ENCODE measurements around the gene TBL1X.

The TBL1X gene

GRCh38 chrX:9677098-9677739 lies 212.4 kb downstream of the TBL1X start:
- no peak for DNase-seq

DNA sequence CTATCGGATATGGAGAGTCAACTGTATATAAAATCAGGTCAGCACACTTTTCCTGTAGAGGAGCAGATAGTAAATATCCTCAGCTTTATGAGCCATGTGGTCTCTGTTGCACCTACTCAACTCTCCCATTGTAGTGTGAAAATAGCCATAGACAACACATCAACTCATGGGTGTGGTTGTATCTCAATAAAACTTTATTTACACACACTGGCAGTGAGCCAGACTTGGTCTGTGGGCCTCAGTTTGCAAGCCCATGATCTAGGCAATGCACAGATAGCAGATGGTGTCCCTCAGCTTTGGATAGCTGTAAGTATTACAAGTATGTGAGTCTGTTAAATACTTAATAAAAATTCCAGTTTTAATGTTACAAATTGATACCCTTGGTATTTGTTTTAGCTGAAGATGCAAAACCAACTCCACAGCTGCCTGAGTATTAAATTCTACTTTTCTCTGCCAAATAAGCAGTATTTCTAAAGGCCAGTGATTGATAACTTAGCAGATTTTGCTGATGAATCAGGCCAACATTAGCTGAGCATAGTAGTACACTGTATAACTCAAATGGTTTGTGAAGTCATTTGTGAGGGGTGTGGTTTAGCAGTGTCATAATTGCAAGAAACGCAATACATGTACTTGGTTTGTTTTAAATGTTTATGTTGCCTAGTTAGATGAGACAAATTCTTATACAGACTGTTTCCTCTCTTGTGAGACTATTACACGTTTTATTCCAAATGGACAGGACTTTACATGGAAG lies 213.5 kb downstream of the TBL1X start:
- no peak for DNase-seq

DNA sequence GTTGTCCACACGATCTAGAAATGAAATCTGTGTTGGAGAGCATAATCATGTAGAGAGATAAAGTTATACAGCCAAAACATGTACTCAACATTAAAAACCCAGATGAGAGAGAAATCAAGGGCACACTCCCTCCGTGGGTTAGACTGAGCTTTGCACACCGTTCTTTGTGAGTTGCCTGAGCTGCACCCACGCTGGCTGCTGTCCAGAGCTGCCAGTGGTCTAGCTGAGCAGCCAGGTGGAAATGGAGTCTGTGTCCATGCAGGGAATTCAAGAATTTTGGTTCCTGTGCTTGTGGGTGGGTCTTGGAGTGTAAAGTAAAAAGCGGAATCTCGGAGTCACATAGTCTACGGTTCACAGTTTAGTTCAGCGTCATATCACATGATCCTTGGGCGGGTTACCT lies 216.2 kb downstream of the TBL1X start:
- no peak for DNase-seq

- no peak for DNase-seq
Measured at GRCh38 chrX:9681422-9681821, 216.6 kb downstream of the TBL1X start.

DNA sequence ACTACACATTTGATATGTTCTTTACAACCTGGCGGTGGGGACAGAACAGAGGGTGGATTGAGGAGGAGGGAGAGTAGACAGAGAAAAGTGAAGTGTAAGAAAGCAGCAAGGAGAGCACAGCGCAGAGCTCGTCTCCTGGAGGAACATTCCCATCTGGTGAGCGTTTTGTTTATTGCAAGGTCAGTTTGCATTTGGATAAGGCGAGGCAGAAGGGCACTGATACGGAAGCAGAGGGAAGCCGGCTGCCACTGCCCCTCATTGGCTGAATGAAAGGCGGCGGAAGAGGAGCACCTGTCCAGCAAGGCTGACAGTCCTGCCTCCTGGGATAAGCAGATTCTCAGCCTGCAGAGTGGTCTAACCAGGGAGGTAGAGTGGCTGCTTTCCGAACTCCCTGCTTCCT lies 217.6 kb downstream of the TBL1X start:
- no peak for DNase-seq

GRCh38 chrX:9682861-9683260 lies 218.0 kb downstream of the TBL1X start:
- DNase-seq = no peak

DNA sequence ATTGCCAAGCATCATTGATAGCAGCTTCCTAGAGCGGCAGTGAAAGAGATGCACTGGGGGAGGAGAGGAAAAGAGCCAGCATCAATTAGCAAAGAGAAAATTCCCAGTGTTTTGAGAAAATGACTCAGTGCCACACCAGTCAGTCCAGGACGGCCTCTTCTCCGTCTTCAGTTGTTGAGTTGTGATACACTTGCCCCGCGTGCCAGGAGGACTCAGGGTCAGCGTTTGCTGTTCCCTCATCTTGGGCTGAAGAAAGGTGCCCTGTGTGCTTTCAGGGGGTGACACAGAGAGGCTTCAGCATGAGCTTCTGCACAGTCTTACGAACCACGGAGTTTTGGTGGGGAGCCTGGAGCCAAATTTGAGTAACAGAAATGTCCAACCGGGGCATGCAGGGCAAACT lies 218.5 kb downstream of the TBL1X start:
- DNase-seq = no peak

GRCh38 chrX:9687899-9688298 lies 223.0 kb downstream of the TBL1X start:
- DNase-seq = no peak

DNA sequence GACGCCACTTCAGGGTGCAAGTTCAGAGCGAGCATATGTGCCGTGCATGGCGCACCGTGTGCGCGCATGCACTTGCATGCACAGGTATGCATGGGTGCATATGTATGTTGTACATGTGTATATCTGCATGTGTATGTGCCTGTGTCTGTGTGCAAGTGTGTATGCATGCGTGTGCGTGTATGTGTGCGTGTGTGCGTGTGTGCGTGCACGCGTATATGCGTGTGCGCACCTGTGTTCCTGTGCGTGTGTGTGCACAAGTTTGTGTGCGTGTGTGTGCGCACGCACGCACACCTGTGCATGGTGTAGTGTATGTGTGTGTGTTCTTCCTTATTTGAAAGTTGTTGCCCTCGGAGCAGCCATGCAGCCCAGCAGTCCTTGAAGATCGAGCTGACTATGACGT lies 224.0 kb downstream of the TBL1X start:
- DNase-seq = no peak

- DNase-seq = no peak
Measured at GRCh38 chrX:9690046-9690445, 225.2 kb downstream of the TBL1X start.

DNA sequence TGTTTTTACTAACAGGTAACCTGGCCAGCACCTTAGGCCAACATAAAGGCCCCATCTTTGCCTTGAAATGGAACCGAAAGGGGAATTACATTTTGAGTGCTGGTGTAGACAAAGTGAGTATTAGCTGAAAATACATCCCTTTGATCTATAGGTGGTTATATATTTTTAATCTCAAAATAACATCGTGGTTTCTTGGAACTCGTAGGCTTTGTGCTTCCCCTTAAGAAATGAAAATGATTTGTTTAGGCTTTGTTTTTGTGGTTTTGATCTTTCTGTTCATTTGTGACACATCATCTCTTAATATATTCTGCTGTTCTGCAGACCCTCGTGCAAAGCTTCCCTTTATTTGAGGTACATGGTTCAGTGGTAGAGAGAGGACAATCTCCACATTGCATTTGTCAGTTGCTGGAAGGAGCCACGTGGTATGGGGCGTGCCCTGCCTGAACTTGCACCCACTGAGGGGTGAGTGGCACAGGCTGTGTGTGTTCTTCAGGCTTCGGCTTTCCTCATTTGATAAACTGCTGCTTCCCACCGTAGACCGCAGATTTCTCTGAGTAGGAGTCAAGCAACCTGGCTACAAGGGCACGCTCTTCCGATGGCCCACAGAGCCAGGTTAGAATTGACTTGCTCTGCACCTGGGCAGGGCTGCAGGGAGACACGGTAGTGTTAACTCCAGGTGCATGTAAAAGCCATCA lies 228.6 kb downstream of the TBL1X start:
- no peak for DNase-seq

DNA sequence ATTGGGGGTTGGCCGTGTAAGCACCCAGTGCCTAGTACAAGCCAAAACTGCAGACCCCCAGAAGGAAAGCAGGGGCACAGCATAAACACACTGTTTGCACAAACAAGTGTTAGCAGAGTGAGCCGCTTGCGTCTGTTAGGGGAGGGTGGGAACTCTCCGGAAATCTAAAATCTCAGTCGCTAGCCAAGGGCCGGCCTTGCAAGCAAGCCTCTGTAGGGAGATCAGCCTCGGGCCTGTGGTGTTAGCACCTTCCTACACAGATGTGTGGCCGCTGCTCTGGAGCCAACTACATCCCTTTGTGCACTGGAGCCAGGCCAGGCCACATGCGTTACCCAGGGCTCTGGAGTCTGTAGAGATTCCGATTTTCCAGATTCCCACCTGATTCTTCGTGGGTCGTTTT lies 233.7 kb downstream of the TBL1X start:
- no peak for DNase-seq

DNA sequence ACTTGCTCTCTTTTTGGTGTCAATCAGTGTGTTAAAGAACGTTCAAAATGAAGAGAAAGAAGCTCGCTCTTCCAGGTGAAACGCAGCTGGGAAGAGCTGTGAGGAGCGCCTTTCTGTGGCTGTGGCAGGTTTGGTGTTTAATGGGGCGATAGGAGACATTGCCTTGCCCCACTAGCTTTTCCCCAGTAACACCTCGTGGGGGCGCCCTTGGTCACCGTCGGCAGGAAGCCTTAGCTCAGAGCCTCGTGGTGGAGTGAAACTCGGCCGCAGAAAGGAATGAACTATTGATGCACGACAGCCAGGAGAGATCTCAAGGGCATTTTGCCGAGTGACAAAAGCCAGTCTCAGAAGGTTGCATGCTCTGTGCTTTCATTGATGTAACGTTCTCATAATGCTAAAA lies 235.7 kb downstream of the TBL1X start:
- DNase-seq = no peak

- DNase-seq = no peak
Measured at GRCh38 chrX:9701790-9702189, 236.9 kb downstream of the TBL1X start.

DNA sequence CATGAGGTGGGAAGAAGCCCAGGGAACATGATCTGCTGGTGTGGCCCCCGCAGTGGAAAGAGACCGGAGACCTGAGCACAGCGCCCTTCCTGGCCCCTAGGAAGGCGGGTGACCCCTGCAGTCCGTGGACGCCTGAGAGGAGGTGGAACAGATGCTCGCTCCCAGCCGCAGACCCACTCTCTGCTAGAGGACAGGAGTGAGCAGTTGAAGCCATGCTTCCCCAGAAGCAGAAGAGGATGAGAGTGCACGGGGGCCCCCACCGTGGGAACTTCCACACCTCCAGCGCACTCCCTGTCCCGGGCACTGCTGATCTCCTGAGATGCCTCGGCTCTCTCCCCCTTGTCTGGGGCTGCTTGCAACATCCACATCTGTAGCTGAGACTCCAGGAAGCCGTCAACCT lies 238.5 kb downstream of the TBL1X start:
- DNase-seq = no peak

DNA sequence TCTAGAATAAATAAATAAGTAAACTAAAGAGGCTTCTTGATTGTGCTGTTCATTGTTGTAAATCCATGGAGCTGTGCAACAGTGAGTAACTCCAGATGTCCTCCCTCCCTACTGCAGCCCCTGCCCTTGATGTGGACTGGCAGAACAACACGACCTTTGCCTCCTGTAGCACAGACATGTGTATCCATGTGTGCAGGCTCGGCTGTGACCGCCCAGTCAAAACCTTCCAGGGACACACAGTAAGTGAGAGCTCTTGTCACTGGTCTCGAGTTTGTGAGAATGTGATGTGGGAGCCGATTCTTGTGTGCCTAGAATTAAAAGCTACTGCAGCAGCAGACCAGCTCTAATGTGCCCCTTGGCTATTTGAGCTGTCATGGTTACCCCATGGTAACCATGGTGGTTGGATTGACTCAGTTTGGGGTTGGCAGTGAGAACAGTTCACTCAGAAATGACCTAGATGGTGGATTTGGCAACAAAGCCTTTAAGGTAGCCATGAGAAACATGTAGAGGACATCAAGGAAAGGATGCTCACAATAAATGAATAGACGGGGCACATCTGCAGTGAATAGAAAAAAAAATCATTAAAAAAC lies 240.1 kb downstream of the TBL1X start:
- no peak for DNase-seq

DNA sequence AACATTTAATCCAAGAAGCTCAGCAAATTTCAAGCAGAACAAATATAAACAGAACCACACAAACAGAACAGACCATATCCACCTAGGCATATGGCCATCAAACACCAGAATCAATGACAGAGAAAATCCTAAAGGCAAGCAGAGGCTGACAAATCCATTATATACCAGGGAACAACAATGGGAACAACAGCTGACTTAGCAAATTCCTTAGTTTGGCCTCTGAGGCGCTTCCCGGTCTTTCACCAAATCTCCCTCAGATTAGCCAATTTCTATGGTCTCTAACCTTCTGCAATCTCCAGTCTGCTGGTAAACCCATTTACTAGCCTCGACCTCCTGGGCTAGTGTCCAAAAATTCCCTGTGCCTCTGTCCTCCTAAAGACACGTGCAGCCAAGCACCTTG lies 241.6 kb downstream of the TBL1X start:
- no peak for DNase-seq

DNA sequence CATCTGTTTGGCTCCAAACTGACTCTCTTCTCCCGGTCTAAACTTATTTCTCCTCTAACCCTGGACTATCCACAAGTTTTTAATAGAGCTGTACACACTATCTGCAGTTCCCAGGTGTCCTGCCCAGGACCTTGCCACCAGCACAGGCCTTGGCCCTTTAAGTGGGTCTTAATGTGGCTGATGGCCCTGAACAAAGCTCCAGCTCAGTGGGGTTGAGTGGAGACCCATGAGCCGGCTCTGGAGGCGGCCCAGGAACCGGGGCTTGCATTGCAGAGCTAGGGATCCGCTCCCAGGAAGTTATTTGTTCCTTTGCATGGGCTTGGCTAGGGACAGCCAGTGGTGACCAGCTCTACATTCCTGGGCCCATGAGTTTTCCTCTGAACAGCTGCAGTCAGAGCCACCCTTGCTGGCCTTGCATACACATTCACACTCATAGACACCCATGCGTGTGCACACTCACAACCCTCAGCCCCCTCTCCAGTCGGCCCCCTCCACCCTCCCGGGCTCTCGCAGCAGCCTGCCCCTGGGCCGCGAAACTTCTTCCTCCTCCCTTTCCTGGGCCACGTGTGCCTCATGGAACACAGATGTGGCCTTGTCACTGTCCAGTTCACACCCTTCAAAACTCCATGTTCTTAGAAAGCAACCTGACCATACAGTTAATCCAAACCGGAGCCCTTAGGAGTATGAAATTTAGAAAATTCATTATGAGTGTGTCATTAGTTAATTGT lies 242.6 kb downstream of the TBL1X start:
- no peak for DNase-seq

DNA sequence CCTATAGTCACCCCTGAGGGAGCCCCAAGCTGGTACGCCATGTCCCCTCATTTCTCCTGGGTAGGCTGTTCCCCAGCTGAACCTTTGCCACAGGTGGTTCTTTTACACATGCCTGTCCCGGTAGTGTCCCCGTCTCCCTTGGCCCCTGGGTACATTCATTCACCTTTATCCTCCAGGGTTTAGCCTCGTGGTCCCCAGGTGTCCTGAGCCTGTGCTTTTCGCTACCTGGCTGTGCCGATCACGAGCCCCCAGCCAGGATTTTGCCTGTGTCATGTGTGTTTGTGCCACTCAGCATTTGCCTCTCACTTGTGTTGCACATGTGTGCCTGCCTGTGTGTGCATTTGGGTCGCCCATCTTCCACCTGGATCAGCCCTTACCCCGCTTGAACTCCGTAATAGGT lies 243.2 kb downstream of the TBL1X start:
- no peak for DNase-seq

- DNase-seq = peak; percentile 58 to 83 (median 64)
Measured at GRCh38 chrX:9708923-9709553, 244.2 kb downstream of the TBL1X start.

DNA sequence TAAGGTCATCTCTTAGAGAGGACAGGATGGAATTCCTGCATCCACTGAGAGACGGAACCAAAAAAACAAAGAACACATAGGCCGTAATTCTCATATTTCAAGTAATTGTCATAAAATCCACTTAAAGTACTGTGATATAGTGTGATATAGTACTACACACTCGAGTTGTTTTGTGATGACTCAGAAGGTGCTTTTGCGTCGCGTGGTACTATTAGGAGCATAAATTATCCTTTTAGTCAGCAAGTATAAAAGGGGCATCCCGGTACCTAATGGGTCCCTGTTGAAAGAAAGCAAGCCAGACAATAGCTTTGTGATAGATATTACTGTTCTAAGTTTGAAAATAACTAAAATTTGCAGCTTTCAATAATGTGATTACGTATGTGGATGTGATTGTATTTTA lies 245.5 kb downstream of the TBL1X start:
- no peak for DNase-seq

- no peak for DNase-seq
Measured at GRCh38 chrX:9717376-9717775, 252.5 kb downstream of the TBL1X start.

DNA sequence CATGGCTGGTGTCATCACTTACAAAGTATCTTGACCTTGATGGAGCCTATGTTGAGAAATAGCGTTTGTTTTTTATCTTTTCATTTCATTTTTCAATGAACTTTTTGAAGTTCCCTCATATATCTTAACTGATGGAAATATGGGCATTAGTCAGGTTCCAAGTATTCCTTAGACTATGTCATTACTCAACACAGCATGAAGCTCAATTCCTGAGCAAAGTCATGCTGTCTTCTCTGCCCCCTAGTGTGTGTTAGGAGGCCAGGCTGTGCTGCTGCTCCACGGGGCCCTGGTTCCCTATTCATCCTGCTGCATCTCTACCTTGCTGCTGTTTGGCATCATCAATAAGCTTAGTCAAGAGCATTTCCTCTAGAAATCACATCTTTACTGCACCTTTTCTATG lies 259.9 kb downstream of the TBL1X start:
- no peak for DNase-seq

Data from stimulated activated naive CD4-positive, alpha-beta T cell (primary cell).